ENCODE results near the gene CDKAL1. TPM values are rescaled to one million over a fixed set of nuclear protein-coding genes. Genes with fewer than 3 reads are reported as not detected.

The CDKAL1 gene
- total and polyA plus RNA-seq, 9 of the 15 experiments (the other 6 are each of a cell fraction or from before 2014, with no cell fraction given) = 11.2 to 36.3 (median 20.1) TPM

DNA sequence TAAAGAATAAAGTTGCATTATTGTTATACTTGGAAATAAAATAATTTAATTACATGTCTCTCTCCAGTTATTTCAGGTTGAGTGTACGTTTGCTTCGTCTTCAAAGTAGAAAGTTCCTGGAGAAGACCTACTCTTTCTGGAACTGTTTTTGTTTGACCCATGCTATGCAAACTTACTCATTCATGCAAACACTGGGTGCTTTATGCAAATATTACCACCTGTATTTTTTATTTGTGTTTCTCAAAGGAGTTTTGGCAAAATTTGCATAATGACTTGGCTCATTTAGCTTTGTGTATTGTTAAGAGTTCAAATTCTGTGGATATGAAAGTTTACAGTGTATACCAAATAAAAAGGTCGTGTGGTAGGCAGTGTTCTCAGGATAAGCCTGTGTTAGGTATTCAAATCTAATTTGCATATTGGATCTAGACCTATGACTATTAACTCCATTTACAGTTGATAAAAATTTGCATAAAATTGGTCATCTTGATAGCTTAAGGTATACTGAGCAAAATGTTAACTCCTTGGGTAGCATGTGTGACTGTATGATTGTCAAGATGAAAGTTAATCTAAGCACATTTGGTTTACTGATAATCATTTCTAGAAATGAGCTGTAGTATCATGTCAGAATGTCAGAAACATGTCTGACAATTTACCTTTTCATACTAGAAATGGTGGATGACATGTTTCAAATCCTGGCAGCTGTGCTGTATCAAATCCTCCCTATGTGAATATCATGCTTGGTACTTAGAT is 65.2 kb downstream of the CDKAL1 start:
- intact Hi-C loops (cut with micrococcal nuclease) = no loop called here
- Histone ChIP-seq H3K27me3 (ENCODE audit: control insufficient read depth in 2 of 2, insufficient read depth in 2 of 2, low read length in 2 of 2) (no peaks in the 10 kb centered on the region), H3K9me1 (ENCODE audit: control insufficient read depth, insufficient read depth, low read length) (no peaks in the 10 kb centered on the region), H3K9ac (ENCODE audit: insufficient read depth in 1 of 2, low read depth in 2 of 2, low read length in 2 of 2) (no peak overlapping the region), H3K36me3 (ENCODE audit: control insufficient read depth, insufficient read depth, low read length) (peaks cover 6% of the 10 kb centered on the region; the same call in 1 of the 3 replicates), H3K27ac (ENCODE audit: extremely low read depth, low read depth, low read length) (no peak overlapping the region), H3K4me1 (replicated peaks in 1 of 2; ENCODE audit: control insufficient read depth in 2 of 2, insufficient read depth in 2 of 2, low read length in 2 of 2) (peaks cover 0 to 7% of the 10 kb centered on the region in 2 experiments; a peak in 2 of 5 replicates), H2AFZ (ENCODE audit: low read depth, low read length) (no peak overlapping the region), H3K4me2 (ENCODE audit: insufficient read depth, low read length) (no peak overlapping the region), H3K9me3 (replicated peaks; ENCODE audit: control insufficient read depth, insufficient read depth, low read depth, low read length) (no peaks in the 10 kb centered on the region), H3K79me2 (ENCODE audit: control insufficient read depth, insufficient read depth, low read length) (no peaks in the 10 kb centered on the region), H3K4me3 (no peak overlapping the region), H4K20me1 (replicated peaks; ENCODE audit: control insufficient read depth, insufficient read depth, low read length) (no peaks in the 10 kb centered on the region)
- DNase-seq (ENCODE audit: extremely low read depth in 1 of 4, low spot score in 3 of 4) (no peak), ATAC-seq (no peak), FAIRE-seq (peak; percentile 61)
- CTCF ChIA-PET (ENCODE audit: low intra/inter-chr PET ratio) = no interaction called here
- POLR2A ChIA-PET = interaction anchor here (1.5 kb wide), 1 partner anchor 10 kb away, joined by 3 read pairs; no protein-coding TSS in a partner anchor
- BruUV-seq (replicated peaks) = no TSS peak
- in situ Hi-C loops (cut with MboI) = no loop called here
- WGBS (ENCODE audit: insufficient coverage, low coverage, missing lambda C conversion rate) = 55% methylated on average over 3 of the region's 3 CpGs
- no peak for TF ChIP-seq RBM34 (IDR thresholded peaks at IDR 0.05; ENCODE audit: borderline replicate concordance, insufficient read depth, low read length)
- TF ChIP-seq BACH1 (tag; IDR thresholded peaks at IDR 0.05) = no peak
- TF ChIP-seq ZNF583 (CRISPR knock-in tag; IDR thresholded peaks at IDR 0.05) = no peak
- no peak for TF ChIP-seq TRIM28 (IDR thresholded peaks at IDR 0.05)
- TF ChIP-seq, protein P1, sequence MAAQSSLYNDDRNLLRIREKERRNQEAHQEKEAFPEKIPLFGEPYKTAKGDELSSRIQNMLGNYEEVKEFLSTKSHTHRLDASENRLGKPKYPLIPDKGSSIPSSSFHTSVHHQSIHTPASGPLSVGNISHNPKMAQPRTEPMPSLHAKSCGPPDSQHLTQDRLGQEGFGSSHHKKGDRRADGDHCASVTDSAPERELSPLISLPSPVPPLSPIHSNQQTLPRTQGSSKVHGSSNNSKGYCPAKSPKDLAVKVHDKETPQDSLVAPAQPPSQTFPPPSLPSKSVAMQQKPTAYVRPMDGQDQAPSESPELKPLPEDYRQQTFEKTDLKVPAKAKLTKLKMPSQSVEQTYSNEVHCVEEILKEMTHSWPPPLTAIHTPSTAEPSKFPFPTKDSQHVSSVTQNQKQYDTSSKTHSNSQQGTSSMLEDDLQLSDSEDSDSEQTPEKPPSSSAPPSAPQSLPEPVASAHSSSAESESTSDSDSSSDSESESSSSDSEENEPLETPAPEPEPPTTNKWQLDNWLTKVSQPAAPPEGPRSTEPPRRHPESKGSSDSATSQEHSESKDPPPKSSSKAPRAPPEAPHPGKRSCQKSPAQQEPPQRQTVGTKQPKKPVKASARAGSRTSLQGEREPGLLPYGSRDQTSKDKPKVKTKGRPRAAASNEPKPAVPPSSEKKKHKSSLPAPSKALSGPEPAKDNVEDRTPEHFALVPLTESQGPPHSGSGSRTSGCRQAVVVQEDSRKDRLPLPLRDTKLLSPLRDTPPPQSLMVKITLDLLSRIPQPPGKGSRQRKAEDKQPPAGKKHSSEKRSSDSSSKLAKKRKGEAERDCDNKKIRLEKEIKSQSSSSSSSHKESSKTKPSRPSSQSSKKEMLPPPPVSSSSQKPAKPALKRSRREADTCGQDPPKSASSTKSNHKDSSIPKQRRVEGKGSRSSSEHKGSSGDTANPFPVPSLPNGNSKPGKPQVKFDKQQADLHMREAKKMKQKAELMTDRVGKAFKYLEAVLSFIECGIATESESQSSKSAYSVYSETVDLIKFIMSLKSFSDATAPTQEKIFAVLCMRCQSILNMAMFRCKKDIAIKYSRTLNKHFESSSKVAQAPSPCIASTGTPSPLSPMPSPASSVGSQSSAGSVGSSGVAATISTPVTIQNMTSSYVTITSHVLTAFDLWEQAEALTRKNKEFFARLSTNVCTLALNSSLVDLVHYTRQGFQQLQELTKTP (IDR thresholded peaks at IDR 0.05; ENCODE audit: low read depth in 1 of 2, partially characterized antibody in 2 of 2) = no peak
- TF ChIP-seq ZNF263 (CRISPR knock-in tag; IDR thresholded peaks at IDR 0.05; ENCODE audit: borderline replicate concordance) = no peak
- TF ChIP-seq FIP1L1 (IDR thresholded peaks at IDR 0.05; ENCODE audit: low read depth, low read length, poor library complexity, severe bottlenecking) = no peak
- TF ChIP-seq CBFA2T3 (IDR thresholded peaks at IDR 0.05) = no peak
- TF ChIP-seq TAF1 (IDR thresholded peaks at IDR 0.05; ENCODE audit: control insufficient read depth, extremely low read depth, insufficient read depth, low read length, severe bottlenecking) = no peak
- no peak for TF ChIP-seq SRSF3 (IDR thresholded peaks at IDR 0.05; ENCODE audit: insufficient read depth, low read length)
- TF ChIP-seq, protein P2, sequence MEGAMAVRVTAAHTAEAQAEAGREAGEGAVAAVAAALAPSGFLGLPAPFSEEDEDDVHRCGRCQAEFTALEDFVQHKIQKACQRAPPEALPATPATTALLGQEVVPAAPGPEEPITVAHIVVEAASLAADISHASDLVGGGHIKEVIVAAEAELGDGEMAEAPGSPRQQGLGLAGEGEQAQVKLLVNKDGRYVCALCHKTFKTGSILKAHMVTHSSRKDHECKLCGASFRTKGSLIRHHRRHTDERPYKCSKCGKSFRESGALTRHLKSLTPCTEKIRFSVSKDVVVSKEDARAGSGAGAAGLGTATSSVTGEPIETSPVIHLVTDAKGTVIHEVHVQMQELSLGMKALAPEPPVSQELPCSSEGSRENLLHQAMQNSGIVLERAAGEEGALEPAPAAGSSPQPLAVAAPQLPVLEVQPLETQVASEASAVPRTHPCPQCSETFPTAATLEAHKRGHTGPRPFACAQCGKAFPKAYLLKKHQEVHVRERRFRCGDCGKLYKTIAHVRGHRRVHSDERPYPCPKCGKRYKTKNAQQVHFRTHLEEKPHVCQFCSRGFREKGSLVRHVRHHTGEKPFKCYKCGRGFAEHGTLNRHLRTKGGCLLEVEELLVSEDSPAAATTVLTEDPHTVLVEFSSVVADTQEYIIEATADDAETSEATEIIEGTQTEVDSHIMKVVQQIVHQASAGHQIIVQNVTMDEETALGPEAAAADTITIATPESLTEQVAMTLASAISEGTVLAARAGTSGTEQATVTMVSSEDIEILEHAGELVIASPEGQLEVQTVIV (CRISPR knock-in tag; IDR thresholded peaks at IDR 0.05; ENCODE audit: borderline replicate concordance) = no peak
- no peak for TF ChIP-seq TBL1XR1 (IDR thresholded peaks at IDR 0.05; ENCODE audit: low read length in 2 of 2)
- no peak for TF ChIP-seq PTTG1 (tag; IDR thresholded peaks at IDR 0.05; ENCODE audit: low read depth)
- no peak for TF ChIP-seq SLC30A9 (CRISPR knock-in tag; IDR thresholded peaks at IDR 0.05)

All from K562 (cell line).